DOHH2 (cell line): Measurements from ENCODE around the gene MEGF10.

Experiments used
- H3F3A ChIP-seq: fragments of 200-600 bp; sonication (generic), shearing (Covaris generic); 2 replicates; pipeline ENCODE4 v1.6.0; 2016; ENCODE audit warnings: antibody characterized with exemption, mild to moderate bottlenecking; ENCODE audit not compliant: control insufficient read depth, insufficient read depth
- H3K27ac ChIP-seq: fragments of 200-600 bp; sonication (generic); 2 replicates; pipeline ENCODE4 v1.5.1; 2014; ENCODE audit warnings: low read depth, mild to moderate bottlenecking, low read length, moderate library complexity
- H3K27me3 ChIP-seq: fragments of 200-600 bp; sonication (generic); 2 replicates; pipeline ENCODE4 v1.6.1; 2014; ENCODE audit warnings: mild to moderate bottlenecking, low read length, mixed read lengths; ENCODE audit not compliant: control insufficient read depth
- H3K36me3 ChIP-seq: fragments of 200-600 bp; sonication (generic); 2 replicates; pipeline ENCODE4 v1.6.1; 2014; ENCODE audit warnings: mild to moderate bottlenecking, low read length, moderate library complexity, mixed read lengths; ENCODE audit not compliant: control insufficient read depth
- H3K4me1 ChIP-seq: fragments of 200-600 bp; sonication (generic); 2 replicates; pipeline ENCODE4 v1.6.1; 2014; ENCODE audit warnings: mild to moderate bottlenecking, low read length, mixed read lengths; ENCODE audit not compliant: control insufficient read depth
- H3K4me2 ChIP-seq: fragments of 200-600 bp; sonication (generic); 2 replicates; pipeline ENCODE4 v1.6.0; 2014; ENCODE audit warnings: mild to moderate bottlenecking, low read length, moderate library complexity
- H3K4me3 ChIP-seq: fragments of 200-600 bp; sonication (generic); 2 replicates; pipeline ENCODE4 v1.5.1; 2014; ENCODE audit warnings: mild to moderate bottlenecking, low read length, mixed read lengths
- H3K79me2 ChIP-seq: fragments of 200-600 bp; sonication (generic); 2 replicates; pipeline ENCODE4 v1.6.1; 2014; ENCODE audit warnings: mild to moderate bottlenecking, low read length, mixed read lengths; ENCODE audit not compliant: control insufficient read depth
- H3K9me2 ChIP-seq: fragments of 200-600 bp; sonication (generic); replicated peaks from 2 replicates; pipeline ENCODE4 v1.6.1; 2014; ENCODE audit warnings: mild to moderate bottlenecking, low read length, mixed read lengths; ENCODE audit not compliant: control insufficient read depth
- H3K9me3 ChIP-seq: fragments of 200-600 bp; sonication (generic); 2 replicates; pipeline ENCODE4 v1.6.1; 2014; ENCODE audit warnings: antibody characterized with exemption, low read length, mixed read lengths; ENCODE audit not compliant: control insufficient read depth, insufficient read depth
- H4K20me1 ChIP-seq: fragments of 200-600 bp; sonication (generic); 2 replicates; pipeline ENCODE4 v1.6.0; 2014; ENCODE audit warnings: low read depth, mild to moderate bottlenecking, antibody characterized with exemption, low read length, moderate library complexity; ENCODE audit not compliant: control insufficient read depth, insufficient read depth
- CTCF ChIP-seq: fragments of 200-600 bp; sonication (generic); IDR thresholded peaks from one replicate; pipeline ENCODE4 v1.5.1; 2014; ENCODE audit warnings: antibody characterized with exemption, mild to moderate bottlenecking, low read depth, low read length; ENCODE audit not compliant: poor library complexity, severe bottlenecking
- EZH2phosphoT487 ChIP-seq: fragments of 200-600 bp; sonication (generic); IDR thresholded peaks from 2 replicates; pipeline ENCODE4 v1.6.1; 2017; ENCODE audit warnings: borderline replicate concordance, mild to moderate bottlenecking, antibody characterized with exemption, low read length, moderate library complexity, mixed read lengths

MEGF10 gene

GRCh38 chr5:127297348-127298035 lies 6.9 kb downstream of the MEGF10 start:
- no peak for TF ChIP-seq CTCF
- no peak for TF ChIP-seq EZH2phosphoT487
- H3K27ac ChIP-seq: no peak overlapping the region
- no peaks in the 10 kb centered on the region for H3K79me2 ChIP-seq
- H3K4me2 ChIP-seq: no peak overlapping the region
- 0 out of 2 replicates have a peak, but pooled peaks cover 2% of the 10 kb centered on the region for H3K27me3 ChIP-seq
- no peak overlapping the region for H3K4me3 ChIP-seq
- no peaks in the 10 kb centered on the region for H3K36me3 ChIP-seq
- H3F3A ChIP-seq: no peaks in the 10 kb centered on the region
- H3K4me1 ChIP-seq: no peaks in the 10 kb centered on the region
- no peaks in the 10 kb centered on the region for H4K20me1 ChIP-seq
- no peaks in the 10 kb centered on the region for H3K9me3 ChIP-seq
- H3K9me2 ChIP-seq: no peaks in the 10 kb centered on the region

GRCh38 chr5:127298036-127298429 lies 7.4 kb downstream of the MEGF10 start:
- 0 out of 2 replicates have a peak, but pooled peaks cover 2% of the 10 kb centered on the region for H3K27me3 ChIP-seq
- H3K27ac ChIP-seq: no peak overlapping the region
- no peak overlapping the region for H3K4me3 ChIP-seq
- H3K36me3 ChIP-seq: no peaks in the 10 kb centered on the region
- H3K9me2 ChIP-seq: no peaks in the 10 kb centered on the region
- no peak overlapping the region for H3K4me2 ChIP-seq
- H4K20me1 ChIP-seq: no peaks in the 10 kb centered on the region
- H3K9me3 ChIP-seq: no peaks in the 10 kb centered on the region
- H3F3A ChIP-seq: no peaks in the 10 kb centered on the region
- no peaks in the 10 kb centered on the region for H3K4me1 ChIP-seq
- no peak for TF ChIP-seq EZH2phosphoT487
- no peak for TF ChIP-seq CTCF
- H3K79me2 ChIP-seq: no peaks in the 10 kb centered on the region

- H3K4me1 ChIP-seq: no peaks in the 10 kb centered on the region
- H4K20me1 ChIP-seq: no peaks in the 10 kb centered on the region
- H3K27ac ChIP-seq: no peak overlapping the region
- H3K4me3 ChIP-seq: no peak overlapping the region
- H3K9me2 ChIP-seq: no peaks in the 10 kb centered on the region
- no peak for TF ChIP-seq CTCF
- TF ChIP-seq EZH2phosphoT487: no peak
- H3F3A ChIP-seq: no peaks in the 10 kb centered on the region
- no peaks in the 10 kb centered on the region for H3K36me3 ChIP-seq
- no peaks in the 10 kb centered on the region for H3K27me3 ChIP-seq
- no peaks in the 10 kb centered on the region for H3K79me2 ChIP-seq
- H3K9me3 ChIP-seq: no peaks in the 10 kb centered on the region
- H3K4me2 ChIP-seq: no peak overlapping the region
Measured at GRCh38 chr5:127298656-127299055, 8.1 kb downstream of the MEGF10 start.
